ENCODE measurements around the gene PSD4.

Gene PSD4

DNA sequence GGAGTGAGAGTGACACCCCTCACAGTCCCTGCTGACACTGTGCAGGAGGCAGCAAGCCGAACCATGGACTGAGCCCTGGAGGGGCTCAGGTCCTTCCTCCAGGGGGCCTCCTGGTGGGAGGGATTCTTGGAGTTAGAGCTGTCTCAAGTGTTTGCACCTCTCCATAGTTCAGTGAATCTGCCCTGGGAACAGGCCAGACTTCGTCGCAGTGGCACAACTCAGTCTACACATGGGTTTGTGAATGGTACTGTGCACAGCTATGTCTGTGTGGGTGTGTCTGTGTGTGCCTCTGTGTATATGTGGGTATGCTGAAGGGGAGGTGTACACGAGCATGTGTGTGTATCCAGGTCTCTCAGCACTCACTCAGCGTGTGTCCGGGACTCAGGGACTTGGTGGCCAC lies 68.6 kb downstream of the PSD4 start:
- ATAC-seq = no peak
- no peak for TF ChIP-seq TOX (CRISPR knock-in tag; IDR thresholded peaks at IDR 0.05; ENCODE audit: borderline replicate concordance)
- TF ChIP-seq, protein P1, sequence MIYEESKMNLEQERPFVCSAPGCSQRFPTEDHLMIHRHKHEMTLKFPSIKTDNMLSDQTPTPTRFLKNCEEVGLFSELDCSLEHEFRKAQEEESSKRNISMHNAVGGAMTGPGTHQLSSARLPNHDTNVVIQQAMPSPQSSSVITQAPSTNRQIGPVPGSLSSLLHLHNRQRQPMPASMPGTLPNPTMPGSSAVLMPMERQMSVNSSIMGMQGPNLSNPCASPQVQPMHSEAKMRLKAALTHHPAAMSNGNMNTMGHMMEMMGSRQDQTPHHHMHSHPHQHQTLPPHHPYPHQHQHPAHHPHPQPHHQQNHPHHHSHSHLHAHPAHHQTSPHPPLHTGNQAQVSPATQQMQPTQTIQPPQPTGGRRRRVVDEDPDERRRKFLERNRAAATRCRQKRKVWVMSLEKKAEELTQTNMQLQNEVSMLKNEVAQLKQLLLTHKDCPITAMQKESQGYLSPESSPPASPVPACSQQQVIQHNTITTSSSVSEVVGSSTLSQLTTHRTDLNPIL (CRISPR knock-in tag; IDR thresholded peaks at IDR 0.05; ENCODE audit: low read depth) = no peak
- no peak for TF ChIP-seq RARB (CRISPR knock-in tag; IDR thresholded peaks at IDR 0.05)
- TF ChIP-seq ZNF70 (CRISPR knock-in tag; IDR thresholded peaks at IDR 0.05) = no peak
- no peak for TF ChIP-seq ESRRG (CRISPR knock-in tag; IDR thresholded peaks at IDR 0.05)
- no peak for TF ChIP-seq ARNTL (CRISPR knock-in tag; IDR thresholded peaks at IDR 0.05; ENCODE audit: borderline replicate concordance, low read depth)
- TF ChIP-seq GLIS3 (CRISPR knock-in tag; IDR thresholded peaks at IDR 0.05) = no peak
- no peak for TF ChIP-seq OSR1 (CRISPR knock-in tag; IDR thresholded peaks at IDR 0.05)
- no peak for TF ChIP-seq ZFP3 (CRISPR knock-in tag; IDR thresholded peaks at IDR 0.05)
- TF ChIP-seq, protein P2, sequence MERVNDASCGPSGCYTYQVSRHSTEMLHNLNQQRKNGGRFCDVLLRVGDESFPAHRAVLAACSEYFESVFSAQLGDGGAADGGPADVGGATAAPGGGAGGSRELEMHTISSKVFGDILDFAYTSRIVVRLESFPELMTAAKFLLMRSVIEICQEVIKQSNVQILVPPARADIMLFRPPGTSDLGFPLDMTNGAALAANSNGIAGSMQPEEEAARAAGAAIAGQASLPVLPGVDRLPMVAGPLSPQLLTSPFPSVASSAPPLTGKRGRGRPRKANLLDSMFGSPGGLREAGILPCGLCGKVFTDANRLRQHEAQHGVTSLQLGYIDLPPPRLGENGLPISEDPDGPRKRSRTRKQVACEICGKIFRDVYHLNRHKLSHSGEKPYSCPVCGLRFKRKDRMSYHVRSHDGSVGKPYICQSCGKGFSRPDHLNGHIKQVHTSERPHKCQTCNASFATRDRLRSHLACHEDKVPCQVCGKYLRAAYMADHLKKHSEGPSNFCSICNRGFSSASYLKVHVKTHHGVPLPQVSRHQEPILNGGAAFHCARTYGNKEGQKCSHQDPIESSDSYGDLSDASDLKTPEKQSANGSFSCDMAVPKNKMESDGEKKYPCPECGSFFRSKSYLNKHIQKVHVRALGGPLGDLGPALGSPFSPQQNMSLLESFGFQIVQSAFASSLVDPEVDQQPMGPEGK (CRISPR knock-in tag; IDR thresholded peaks at IDR 0.05; ENCODE audit: borderline replicate concordance) = no peak
- no peak for TF ChIP-seq PPARA (CRISPR knock-in tag; IDR thresholded peaks at IDR 0.05; ENCODE audit: borderline replicate concordance)
- TF ChIP-seq, protein P3, sequence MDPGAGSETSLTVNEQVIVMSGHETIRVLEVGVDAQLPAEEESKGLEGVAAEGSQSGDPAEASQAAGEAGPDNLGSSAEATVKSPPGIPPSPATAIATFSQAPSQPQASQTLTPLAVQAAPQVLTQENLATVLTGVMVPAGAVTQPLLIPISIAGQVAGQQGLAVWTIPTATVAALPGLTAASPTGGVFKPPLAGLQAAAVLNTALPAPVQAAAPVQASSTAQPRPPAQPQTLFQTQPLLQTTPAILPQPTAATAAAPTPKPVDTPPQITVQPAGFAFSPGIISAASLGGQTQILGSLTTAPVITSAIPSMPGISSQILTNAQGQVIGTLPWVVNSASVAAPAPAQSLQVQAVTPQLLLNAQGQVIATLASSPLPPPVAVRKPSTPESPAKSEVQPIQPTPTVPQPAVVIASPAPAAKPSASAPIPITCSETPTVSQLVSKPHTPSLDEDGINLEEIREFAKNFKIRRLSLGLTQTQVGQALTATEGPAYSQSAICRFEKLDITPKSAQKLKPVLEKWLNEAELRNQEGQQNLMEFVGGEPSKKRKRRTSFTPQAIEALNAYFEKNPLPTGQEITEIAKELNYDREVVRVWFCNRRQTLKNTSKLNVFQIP (CRISPR knock-in tag; IDR thresholded peaks at IDR 0.05; ENCODE audit: borderline replicate concordance, low read depth) = no peak
- no peak for TF ChIP-seq ZNF565 (CRISPR knock-in tag; conservative IDR thresholded peaks at IDR 0.05; ENCODE audit: low read depth)
- TF ChIP-seq ISL1 (CRISPR knock-in tag; IDR thresholded peaks at IDR 0.05) = no peak
- no peak for TF ChIP-seq ZNF8 (CRISPR knock-in tag; IDR thresholded peaks at IDR 0.05)
- TF ChIP-seq SNAI2 (CRISPR knock-in tag; IDR thresholded peaks at IDR 0.05) = no peak
- no peak for TF ChIP-seq ZFP30 (CRISPR knock-in tag; IDR thresholded peaks at IDR 0.05)
- TF ChIP-seq BACH2 (CRISPR knock-in tag; IDR thresholded peaks at IDR 0.05; ENCODE audit: borderline replicate concordance) = no peak
- TF ChIP-seq TCF4 (CRISPR knock-in tag; IDR thresholded peaks at IDR 0.05; ENCODE audit: borderline replicate concordance) = no peak

DNA sequence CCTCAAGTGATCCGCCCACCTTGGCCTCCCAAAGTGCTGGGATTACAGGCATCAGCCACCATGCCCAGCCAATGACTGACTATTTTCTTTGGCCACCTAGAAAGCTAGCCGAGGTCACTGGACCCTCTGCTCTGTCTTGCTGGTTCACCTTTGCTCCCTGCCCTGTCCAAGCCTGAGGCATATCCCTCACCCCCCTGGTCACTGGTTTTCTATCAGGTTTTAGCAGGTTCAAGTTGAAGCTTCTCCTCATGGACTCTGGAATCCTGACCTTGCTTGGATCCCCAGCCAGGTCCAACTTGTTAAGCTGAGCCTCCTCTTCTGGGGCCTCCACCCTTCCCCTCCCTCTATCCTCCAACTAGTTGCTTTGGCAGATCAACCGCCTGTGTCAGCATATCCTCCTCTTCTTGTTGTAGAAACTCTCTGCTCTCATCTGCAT lies 71.5 kb downstream of the PSD4 start:
- ATAC-seq = no peak
- no peak for TF ChIP-seq GLIS3 (CRISPR knock-in tag; IDR thresholded peaks at IDR 0.05)
- no peak for TF ChIP-seq ZFP3 (CRISPR knock-in tag; IDR thresholded peaks at IDR 0.05)
- no peak for TF ChIP-seq OSR1 (CRISPR knock-in tag; IDR thresholded peaks at IDR 0.05)
- TF ChIP-seq RARB (CRISPR knock-in tag; IDR thresholded peaks at IDR 0.05) = no peak
- TF ChIP-seq BACH2 (CRISPR knock-in tag; IDR thresholded peaks at IDR 0.05; ENCODE audit: borderline replicate concordance) = no peak
- no peak for TF ChIP-seq ARNTL (CRISPR knock-in tag; IDR thresholded peaks at IDR 0.05; ENCODE audit: borderline replicate concordance, low read depth)
- TF ChIP-seq, protein P1 (CRISPR knock-in tag; IDR thresholded peaks at IDR 0.05; ENCODE audit: low read depth) = no peak
- no peak for TF ChIP-seq ZFP30 (CRISPR knock-in tag; IDR thresholded peaks at IDR 0.05)
- TF ChIP-seq SNAI2 (CRISPR knock-in tag; IDR thresholded peaks at IDR 0.05) = no peak
- TF ChIP-seq, protein P4, sequence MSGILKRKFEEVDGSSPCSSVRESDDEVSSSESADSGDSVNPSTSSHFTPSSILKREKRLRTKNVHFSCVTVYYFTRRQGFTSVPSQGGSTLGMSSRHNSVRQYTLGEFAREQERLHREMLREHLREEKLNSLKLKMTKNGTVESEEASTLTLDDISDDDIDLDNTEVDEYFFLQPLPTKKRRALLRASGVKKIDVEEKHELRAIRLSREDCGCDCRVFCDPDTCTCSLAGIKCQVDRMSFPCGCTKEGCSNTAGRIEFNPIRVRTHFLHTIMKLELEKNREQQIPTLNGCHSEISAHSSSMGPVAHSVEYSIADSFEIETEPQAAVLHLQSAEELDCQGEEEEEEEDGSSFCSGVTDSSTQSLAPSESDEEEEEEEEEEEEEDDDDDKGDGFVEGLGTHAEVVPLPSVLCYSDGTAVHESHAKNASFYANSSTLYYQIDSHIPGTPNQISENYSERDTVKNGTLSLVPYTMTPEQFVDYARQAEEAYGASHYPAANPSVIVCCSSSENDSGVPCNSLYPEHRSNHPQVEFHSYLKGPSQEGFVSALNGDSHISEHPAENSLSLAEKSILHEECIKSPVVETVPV (CRISPR knock-in tag; IDR thresholded peaks at IDR 0.05) = no peak
- TF ChIP-seq ZC3H10 (CRISPR knock-in tag; IDR thresholded peaks at IDR 0.05) = no peak
- no peak for TF ChIP-seq CSDC2 (CRISPR knock-in tag; IDR thresholded peaks at IDR 0.05)

DNA sequence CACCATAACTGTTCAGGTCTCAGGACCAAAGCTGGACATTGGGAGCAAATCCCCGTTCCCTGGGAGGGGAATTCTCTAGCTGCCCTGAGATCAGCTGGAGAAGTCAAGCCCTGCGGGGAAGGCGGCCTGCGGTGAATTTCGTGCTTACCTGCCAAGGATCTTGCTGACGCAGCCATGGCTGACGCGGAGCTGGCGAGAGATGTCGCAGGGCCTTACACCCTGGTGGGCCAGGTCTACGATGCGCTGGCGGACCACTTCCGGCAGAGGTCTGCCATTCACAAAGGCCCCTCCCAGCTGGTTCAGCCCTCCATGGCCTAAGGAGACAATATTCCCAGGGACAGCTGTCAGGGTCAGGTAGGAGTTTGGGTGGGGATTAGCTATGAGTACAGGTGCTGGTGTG lies 72.8 kb downstream of the PSD4 start:
- ATAC-seq = no peak

More for the DNA sequence above, 72.8 kb downstream of the PSD4 start:
- TF ChIP-seq, protein P3 (CRISPR knock-in tag; IDR thresholded peaks at IDR 0.05; ENCODE audit: borderline replicate concordance, low read depth) = no peak
- no peak for TF ChIP-seq RARB (CRISPR knock-in tag; IDR thresholded peaks at IDR 0.05)
- TF ChIP-seq ESRRG (CRISPR knock-in tag; IDR thresholded peaks at IDR 0.05) = no peak
- no peak for TF ChIP-seq ISL1 (CRISPR knock-in tag; IDR thresholded peaks at IDR 0.05)
- TF ChIP-seq, protein P1 (CRISPR knock-in tag; IDR thresholded peaks at IDR 0.05; ENCODE audit: low read depth) = no peak
- no peak for TF ChIP-seq ARNTL (CRISPR knock-in tag; IDR thresholded peaks at IDR 0.05; ENCODE audit: borderline replicate concordance, low read depth)
- TF ChIP-seq ZC3H10 (CRISPR knock-in tag; IDR thresholded peaks at IDR 0.05) = no peak
- no peak for TF ChIP-seq GLIS3 (CRISPR knock-in tag; IDR thresholded peaks at IDR 0.05)

Measured in SK-N-SH treated with all-trans-retinoic acid at 6 μM for 48 hours (cell line).